IPS-15b (cell line): ENCODE data around the gene STYXL1.
"Not testable (repeated sequence)": the region's sequence is repeated elsewhere in the genome, so short reads cannot be mapped to it uniquely, and the experiment has no call there.

Experiments used
- H3K27me3 ChIP-seq: one replicate; pipeline ENCODE4 v1.6.1; 2013; ENCODE audit warnings: low read length; ENCODE audit not compliant: control insufficient read depth, insufficient read depth
- H3K36me3 ChIP-seq: one replicate; pipeline ENCODE4 v1.6.1; 2013; ENCODE audit warnings: low read length; ENCODE audit not compliant: control insufficient read depth, insufficient read depth
- H3K4me1 ChIP-seq: one replicate; pipeline ENCODE4 v1.6.1; 2013; ENCODE audit warnings: mild to moderate bottlenecking, low read length; ENCODE audit not compliant: control insufficient read depth, insufficient read depth
- H3K4me3 ChIP-seq: one replicate; pipeline ENCODE4 v1.5.1; 2013; ENCODE audit warnings: low read depth, low read length
- H3K9ac ChIP-seq: one replicate; pipeline ENCODE4 v1.6.1; 2013; ENCODE audit warnings: low read depth, mild to moderate bottlenecking, low read length
- H3K9me3 ChIP-seq: one replicate; pipeline ENCODE4 v1.6.1; 2013; ENCODE audit warnings: mild to moderate bottlenecking, low read length; ENCODE audit not compliant: control insufficient read depth, insufficient read depth

The STYXL1 gene

DNA sequence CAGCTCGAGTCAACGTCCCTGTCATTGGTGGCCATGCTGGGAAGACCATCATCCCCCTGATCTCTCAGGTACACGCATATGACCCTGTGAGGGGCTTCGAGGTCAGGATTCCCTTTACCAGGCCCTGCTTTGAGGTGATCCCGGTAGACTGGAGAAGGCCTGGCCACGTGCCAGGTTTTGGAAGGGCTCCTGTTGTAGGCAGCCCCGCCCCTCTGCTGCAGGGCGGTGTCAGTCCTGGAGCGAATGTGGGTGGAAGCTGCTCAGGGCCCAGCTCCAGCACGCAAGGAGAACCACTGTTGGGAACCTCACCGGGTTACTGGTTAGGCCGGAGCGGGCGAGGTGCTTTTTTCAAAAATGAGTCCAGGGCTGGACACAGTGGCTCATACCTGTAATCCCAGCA, 15.7 kb upstream of the STYXL1 start:
- Histone ChIP-seq H3K4me1 (no peaks in the 10 kb centered on the region), H3K27me3 (no peaks in the 10 kb centered on the region), H3K9ac (no peak overlapping the region), H3K9me3 (no peaks in the 10 kb centered on the region), H3K36me3 (peaks cover 74% of the 10 kb centered on the region), H3K4me3 (no peak overlapping the region)

DNA sequence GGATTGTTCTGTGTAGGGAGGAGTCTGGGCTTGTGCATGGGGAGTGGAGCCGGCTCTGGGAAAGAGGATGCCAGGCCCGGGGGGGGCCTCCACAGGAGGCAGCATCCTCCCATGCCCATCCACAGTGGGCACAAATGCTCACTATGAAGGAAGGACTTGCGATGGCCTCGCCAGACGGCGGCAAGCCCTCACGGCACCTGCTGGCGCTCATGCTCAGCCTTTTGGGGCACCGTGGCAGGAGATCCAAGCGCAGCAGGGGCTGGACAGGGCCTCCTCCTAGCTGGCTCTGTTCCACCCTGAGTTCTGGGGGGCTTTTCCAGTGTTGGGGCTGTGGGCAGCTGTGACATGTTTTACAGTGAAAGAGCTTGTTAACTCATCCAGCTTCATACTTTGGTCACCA, 15.3 kb upstream of the STYXL1 start:
- no peaks in the 10 kb centered on the region for H3K4me1 ChIP-seq
- H3K9ac ChIP-seq, result no peak overlapping the region
- peaks cover 77% of the 10 kb centered on the region for H3K36me3 ChIP-seq

DNA sequence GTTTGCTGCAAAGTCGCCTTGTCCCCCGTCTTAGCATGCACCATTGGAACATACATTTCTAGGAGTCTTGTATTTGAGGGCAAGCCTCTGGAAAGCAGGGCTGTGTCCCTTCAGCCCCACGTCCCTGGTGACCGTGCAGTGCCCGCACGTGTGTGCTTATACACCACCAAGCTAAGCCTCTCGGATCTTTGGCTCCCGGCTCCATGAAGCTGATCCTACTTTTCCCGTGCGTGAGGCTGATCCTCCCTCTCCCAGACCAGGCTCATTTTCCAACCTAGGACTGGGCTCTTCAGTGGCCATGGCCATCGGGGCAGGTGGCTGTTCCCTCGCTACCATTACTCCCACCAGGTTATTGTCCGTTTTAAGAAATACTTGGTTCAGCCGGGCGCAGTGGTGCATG, 14.5 kb upstream of the STYXL1 start:
- Histone ChIP-seq H3K4me1 (no peaks in the 10 kb centered on the region), H3K36me3 (peaks cover 83% of the 10 kb centered on the region)

More for the DNA sequence above, 15.3 kb upstream of the STYXL1 start:
- Histone ChIP-seq H3K4me3 (no peak overlapping the region), H3K9me3 (no peaks in the 10 kb centered on the region), H3K27me3 (no peaks in the 10 kb centered on the region)

DNA sequence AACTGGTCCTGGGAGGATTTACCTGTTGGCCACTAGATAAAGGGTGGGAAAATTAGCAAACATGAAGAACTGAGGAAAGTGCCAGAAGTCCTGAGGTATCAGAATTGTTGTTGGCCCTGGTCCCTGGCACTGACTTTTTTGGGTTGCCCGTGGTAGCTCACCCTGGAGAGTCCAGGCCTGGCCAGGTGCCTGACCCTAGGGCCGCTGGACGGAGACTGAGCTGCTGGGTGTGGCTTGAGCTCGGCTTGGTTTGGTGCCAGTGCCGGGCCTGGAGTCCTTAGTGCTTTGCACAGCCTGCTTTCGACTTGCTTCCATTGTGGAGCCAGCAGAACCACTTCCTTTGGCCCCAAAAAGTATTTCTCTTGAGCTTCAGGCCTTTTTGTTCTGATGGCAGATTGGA, 13.0 kb upstream of the STYXL1 start:
- Histone ChIP-seq H3K27me3 (no peaks in the 10 kb centered on the region), H3K4me3 (no peak overlapping the region), H3K4me1 (no peaks in the 10 kb centered on the region), H3K36me3 (peaks cover 81% of the 10 kb centered on the region), H3K9ac (no peak overlapping the region), H3K9me3 (no peaks in the 10 kb centered on the region)

More for the DNA sequence above, 14.5 kb upstream of the STYXL1 start:
- Histone ChIP-seq H3K4me3 (no peak overlapping the region), H3K9ac (no peak overlapping the region), H3K27me3 (no peaks in the 10 kb centered on the region), H3K9me3 (no peaks in the 10 kb centered on the region)

DNA sequence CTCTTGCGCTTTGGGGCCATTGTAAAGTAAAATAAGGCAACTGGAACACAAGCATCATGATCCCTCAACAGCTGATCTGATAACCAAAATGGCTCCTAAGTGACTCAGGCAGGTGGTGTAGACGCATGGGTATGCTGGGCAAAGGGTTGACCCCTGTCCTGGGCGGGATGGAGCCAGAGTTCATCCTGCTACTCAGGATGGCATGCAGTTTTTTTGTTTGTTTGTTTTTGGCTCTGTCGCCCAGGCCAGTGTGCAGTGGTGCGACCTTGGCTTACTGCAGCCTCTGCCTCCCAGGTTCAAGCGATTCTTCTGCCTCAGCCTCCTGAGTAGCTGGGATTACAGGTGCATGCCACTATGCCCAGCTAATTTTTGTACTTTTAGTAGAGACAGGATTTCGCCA, 10.9 kb upstream of the STYXL1 start:
- H3K4me3 ChIP-seq, H3K27me3 ChIP-seq, H3K4me1 ChIP-seq, H3K9me3 ChIP-seq, H3K9ac ChIP-seq: not testable (repeated sequence)
- H3K36me3 ChIP-seq, result peaks cover 68% of the 10 kb centered on the region

DNA sequence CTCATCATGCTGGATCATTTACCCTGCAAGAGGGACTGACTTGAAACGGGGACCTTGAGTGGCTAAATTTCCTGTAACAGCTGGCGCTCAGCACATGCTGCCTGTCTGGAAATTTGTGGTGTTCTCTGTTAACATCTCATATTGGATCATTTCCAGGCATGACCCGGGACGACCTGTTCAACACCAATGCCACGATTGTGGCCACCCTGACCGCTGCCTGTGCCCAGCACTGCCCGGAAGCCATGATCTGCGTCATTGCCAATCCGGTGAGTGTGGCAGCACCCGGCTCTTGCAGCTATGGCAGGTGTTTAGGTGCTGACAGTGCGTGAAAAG, 10.0 kb upstream of the STYXL1 start:
- no peak overlapping the region for H3K9ac ChIP-seq
- peaks cover 63% of the 10 kb centered on the region for H3K36me3 ChIP-seq

DNA sequence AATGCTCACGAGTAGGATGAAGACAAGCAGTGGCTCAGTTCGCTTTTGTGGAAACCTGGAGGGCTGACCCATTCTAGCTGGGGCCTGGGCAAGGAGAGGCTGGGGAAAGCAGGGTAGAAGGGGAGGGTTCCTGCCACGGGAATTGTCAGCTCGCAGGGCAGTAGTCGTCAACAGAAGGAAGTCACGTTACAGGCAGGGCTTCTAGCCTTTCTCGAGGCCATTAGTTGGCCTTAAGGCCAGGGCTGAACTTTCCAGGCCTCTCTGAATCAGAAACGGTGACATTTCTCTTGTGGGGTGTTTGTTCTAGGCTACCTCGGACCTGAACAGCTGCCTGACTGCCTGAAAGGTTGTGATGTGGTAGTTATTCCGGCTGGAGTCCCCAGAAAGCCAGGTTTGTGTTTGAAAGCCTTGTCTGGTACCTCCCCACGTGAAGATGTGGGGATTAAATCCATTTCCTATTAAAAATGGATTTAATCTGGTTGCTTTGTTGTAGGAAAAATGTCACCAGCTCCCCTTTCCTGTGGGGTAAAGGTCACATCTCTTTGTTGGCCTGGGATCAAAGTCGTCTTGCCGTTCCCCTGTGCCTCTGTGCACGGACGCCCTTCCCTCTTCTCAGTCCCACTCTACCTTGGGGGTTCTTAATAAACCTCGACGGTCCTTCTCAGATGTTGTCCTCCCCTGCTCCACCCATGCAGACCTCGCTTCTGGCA, 9.5 kb upstream of the STYXL1 start:
- Histone ChIP-seq H3K9me3 (no peaks in the 10 kb centered on the region), H3K27me3 (no peaks in the 10 kb centered on the region), H3K4me3 (no peak overlapping the region), H3K36me3 (peaks cover 62% of the 10 kb centered on the region), H3K4me1 (no peaks in the 10 kb centered on the region), H3K9ac (no peak overlapping the region)

More for the DNA sequence above, 10.0 kb upstream of the STYXL1 start:
- H3K4me1 ChIP-seq, result no peaks in the 10 kb centered on the region
- no peaks in the 10 kb centered on the region for H3K9me3 ChIP-seq
- H3K4me3 ChIP-seq, result no peak overlapping the region
- H3K27me3 ChIP-seq, result no peaks in the 10 kb centered on the region

DNA sequence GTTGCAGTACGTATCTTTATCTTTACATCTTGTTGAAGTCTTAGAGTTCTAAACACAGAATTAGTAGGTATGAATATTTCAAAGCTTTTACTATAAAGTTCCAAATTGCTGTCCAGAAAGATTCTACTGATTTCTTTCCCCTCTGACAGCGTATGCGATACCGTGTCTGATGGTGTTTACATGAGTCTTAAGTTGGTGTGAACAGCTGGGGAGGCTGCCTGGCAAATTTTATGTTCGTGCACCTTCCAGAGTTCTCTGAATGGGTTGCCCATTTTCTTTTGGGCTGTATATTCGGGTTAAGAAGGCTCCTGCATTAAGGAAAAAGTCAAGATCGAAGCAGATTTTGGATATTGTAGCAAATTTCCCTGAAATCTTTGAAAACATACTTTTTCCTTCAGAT, 8.4 kb upstream of the STYXL1 start:
- Histone ChIP-seq H3K4me1 (no peaks in the 10 kb centered on the region), H3K27me3 (no peaks in the 10 kb centered on the region), H3K36me3 (peaks cover 61% of the 10 kb centered on the region), H3K9me3 (no peaks in the 10 kb centered on the region), H3K9ac (no peak overlapping the region), H3K4me3 (no peak overlapping the region)

DNA sequence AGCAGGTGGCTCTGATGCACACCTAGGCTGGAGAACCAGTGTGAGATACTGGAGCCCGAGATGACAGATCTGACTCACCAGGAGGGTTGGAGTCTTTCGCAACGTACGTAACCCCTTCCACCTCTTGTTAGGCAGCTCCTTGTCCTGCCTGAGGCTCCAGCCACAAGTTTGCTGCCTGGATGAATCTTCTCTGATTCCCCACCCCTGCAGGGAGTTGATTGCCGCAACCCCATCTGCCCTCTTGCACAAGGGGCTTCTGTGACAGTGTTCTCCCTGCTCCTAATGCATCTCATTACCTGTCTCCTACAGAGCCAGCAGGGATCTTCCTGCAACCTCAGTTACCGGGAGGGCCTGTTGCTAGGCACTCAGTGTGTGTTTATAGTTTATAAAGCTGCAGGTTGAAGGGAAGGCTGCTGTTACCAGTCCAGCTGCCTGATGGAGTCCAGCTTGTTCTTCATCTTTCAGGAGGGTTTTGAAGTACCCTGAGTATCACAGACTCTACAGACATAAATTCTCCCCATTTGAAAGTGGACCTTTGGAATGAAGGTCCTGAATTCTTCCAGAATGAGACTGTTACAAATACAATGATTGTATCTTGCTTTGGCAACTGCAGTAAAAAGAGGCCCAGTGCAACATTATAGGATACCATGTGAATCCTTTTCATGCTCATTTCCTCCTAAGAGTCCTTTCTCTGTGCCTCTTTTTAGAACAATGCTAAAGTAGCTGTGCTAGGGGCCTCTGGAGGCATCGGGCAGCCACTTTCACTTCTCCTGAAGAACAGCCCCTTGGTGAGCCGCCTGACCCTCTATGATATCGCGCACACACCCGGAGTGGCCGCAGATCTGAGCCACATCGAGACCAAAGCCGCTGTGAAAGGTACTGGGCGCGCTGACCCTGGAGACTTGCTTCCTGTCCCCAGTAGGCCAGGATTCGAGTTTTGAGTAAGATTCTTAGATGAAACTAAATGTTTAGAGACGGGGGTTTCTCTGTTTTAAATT, 6.6 kb upstream of the STYXL1 start:
- peaks cover 43% of the 10 kb centered on the region for H3K36me3 ChIP-seq
- H3K4me3 ChIP-seq, result no peak overlapping the region
- H3K27me3 ChIP-seq, result no peaks in the 10 kb centered on the region
- no peaks in the 10 kb centered on the region for H3K9me3 ChIP-seq
- no peak overlapping the region for H3K9ac ChIP-seq
- H3K4me1 ChIP-seq, result peaks cover under 1% of the 10 kb centered on the region

DNA sequence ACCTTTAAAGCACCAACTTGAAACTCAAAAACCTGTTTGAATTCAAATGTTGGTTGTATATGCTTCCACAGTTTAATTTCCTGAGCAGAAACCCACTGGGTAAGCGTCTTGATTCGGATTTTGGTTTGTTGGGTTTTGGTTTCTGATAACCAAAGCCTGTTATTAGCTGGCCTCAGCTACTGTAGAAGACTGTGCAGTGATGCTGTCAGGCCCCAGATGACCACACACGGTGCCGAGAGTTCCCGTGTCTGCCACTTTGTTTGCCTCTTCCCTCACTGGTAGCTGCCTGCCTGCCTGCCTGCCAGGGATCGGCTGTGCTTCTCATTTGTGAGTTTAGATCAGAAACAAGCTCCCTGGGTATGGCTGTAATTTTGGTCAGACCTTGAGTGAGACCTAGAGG, 5.7 kb upstream of the STYXL1 start:
- Histone ChIP-seq H3K36me3 (peaks cover 34% of the 10 kb centered on the region), H3K4me1 (peaks cover 4% of the 10 kb centered on the region)

DNA sequence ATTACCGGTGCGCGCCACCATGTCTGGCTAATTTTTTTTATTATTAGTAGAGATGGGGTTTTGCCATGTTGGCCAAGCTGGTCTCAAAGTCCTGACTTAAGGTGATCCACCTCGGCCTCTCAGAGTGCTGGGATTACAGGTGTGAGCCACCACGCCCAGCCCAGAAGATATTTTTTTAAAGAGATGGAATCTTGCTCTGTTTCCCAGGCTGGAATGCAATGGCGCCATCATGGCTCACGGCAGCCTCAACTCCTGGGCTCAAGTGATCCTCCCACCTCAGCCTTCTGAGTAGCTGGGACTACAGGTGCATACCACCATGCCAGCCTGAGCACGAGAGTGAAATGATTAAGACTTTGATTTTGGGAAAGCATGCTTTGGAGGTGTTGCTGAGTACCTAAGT, 4.9 kb upstream of the STYXL1 start:
- not testable (repeated sequence) for H3K4me1 ChIP-seq, H3K9me3 ChIP-seq, H3K27me3 ChIP-seq, H3K4me3 ChIP-seq, H3K9ac ChIP-seq
- H3K36me3 ChIP-seq, result peaks cover 27% of the 10 kb centered on the region

More for the DNA sequence above, 5.7 kb upstream of the STYXL1 start:
- Histone ChIP-seq H3K27me3 (no peaks in the 10 kb centered on the region), H3K4me3 (no peak overlapping the region), H3K9me3 (no peaks in the 10 kb centered on the region), H3K9ac (peak overlapping the region; percentile 37)

DNA sequence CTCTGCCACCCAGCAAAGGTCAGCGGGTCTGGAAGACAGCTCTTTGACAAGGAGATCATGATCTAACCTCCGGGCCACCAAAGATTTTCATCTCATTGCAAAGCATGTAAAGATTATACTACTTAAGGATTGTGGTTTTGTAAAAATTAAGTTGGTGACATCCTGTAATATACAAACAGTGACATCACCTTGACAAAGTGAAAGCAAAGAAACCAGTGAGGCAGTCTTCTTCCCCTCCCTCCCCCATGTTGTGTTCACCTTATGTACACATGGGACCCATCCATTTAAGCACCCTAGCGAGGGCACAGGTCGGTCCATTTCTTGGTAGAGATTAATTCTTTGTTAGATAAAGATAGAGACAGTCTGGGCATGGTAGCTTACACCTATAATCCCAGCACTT, 4.0 kb upstream of the STYXL1 start:
- H3K36me3 ChIP-seq, result peaks cover 18% of the 10 kb centered on the region
- no peaks in the 10 kb centered on the region for H3K27me3 ChIP-seq
- no peak overlapping the region for H3K9ac ChIP-seq
- H3K4me3 ChIP-seq, result no peak overlapping the region
- no peaks in the 10 kb centered on the region for H3K9me3 ChIP-seq
- peaks cover 4% of the 10 kb centered on the region for H3K4me1 ChIP-seq
